NCI-H446 treated with DMSO at 0.1 percent for 48 hours (cell line): Measurements from ENCODE around the gene GPR34.
"Not testable (repeated sequence)": the region's sequence is repeated elsewhere in the genome, so short reads cannot be mapped to it uniquely, and the experiment has no call there.

Experiments
- DNase-seq: peaks from one replicate; lab custom pipeline; 2025; lab: John Stamatoyannopoulos, UW

The GPR34 gene

DNA sequence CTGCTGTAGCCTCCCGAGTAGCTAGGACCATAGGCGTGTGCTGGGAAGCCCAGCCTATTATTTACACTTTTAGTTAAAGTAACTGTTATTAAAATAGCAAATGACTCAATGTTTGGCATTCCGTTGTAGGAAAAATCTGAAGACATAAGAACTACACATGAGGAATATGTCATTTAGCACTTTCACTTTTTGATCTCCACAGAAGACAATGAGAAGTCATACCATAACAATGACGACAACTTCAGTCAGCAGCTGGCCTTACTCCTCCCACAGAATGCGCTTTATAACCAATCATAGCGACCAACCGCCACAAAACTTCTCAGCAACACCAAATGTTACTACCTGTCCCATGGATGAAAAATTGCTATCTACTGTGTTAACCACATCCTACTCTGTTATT, 6.7 kb downstream of the GPR34 start:
- no peak for DNase-seq

DNA sequence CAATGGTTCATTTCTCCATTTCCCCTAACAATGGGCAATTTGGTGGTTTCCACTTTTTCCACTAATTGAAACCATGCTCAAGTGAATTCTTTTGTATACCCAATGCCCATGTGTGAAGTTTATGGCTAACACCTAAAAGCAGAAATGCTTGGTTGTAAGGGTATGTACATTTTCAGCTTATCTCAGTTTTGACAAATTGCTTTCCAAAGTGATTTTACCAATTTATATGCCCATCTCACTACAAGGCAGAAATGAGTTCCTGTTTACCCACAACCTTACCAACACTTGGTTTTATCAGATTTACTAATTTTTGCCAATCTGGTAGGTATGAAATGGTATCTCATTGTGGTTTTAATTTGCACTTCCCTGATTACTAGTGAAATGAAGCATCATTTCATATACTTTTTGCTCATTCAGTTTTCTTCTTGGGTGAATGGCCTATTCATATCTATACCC, 14.8 kb downstream of the GPR34 start:
- DNase-seq: no peak

DNA sequence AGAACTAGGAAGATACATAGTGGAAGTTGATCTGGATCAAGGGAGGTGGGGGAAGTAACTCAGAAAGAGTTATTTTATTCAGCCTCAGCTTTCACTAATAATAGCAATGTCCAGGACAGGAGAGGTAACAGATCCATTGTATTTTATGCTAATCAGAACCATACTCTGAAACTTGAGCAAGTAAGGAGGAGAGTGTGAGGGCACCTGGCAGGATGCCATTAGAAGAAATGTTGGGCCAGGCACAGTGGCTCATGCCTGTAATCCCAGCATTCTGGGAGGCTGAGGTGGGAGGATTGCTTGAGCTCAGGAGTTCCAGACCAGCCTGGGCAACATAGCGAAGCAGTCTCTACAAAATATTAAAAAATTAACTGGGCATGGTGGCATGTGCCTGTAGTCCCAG, 16.3 kb downstream of the GPR34 start:
- DNase-seq: no peak

DNA sequence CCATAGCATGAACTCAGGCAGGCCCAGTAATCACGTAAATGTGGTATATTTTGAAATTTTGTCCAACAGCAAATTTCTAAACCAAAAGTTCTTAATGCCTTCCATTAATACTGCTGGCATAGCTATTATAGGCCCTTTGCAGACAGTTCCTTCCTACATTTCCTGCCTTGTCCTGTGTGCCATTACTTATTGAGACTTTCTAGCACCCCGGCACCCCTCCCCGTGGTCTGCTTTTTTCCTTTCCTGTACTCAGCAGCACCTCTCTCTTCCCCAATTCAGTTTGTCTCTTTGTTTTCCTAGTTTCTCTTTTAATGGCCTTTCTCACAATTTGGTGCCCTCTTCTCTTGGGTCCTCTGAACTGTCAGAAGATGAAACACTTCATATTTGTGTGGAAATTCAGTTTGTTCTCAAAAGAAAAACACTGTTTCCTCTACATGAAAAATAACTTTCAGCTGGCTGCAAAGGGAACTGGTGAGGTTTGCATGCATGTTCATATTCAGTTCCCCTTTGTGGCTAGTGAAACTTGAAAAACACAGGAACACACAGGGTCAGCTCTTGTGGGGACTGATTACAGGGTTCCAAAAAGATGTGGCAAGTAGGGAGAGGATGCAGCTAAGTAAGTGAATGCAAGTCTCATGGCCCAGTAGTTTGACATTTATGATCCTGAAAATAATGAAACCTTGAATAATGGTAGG, 17.1 kb downstream of the GPR34 start:
- DNase-seq: no peak

DNA sequence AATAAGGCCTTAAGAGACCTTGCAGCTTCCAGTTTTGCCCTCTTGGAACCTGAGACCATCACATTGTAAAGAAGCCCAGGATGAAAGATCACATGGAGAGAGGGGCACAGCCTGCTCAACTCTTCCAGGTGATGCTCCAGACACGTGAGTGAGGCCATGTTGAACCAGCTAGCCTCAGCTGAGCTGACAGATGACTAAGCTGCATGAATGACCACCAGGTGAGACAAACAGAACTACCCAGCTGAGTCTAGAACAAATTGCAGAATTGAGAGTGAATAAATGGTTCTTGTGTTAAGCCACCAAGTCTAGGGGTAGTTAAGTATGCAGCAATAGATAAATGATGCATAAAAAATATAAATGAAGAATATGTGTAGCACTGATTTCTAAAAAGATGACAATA, 18.4 kb downstream of the GPR34 start:
- DNase-seq: no peak

DNA sequence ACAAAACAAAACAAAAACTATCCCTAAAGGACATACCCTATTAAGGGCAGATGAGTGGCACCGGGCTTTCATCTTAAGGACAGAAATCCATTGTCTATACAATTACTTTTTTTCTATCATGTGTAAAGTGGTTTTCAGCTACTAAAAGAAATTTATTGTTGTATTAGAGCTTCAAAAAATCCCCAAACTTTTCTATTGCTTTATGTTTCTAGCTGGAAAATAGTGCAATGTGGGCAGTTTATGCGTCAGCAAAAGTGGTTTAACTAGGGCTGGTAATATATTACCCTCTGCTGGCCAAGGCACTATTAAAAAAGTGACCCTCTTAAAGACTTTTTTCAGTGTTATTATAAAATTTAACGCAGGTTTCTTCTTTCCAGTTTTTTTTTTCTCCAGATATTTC, 19.7 kb downstream of the GPR34 start:
- no peak for DNase-seq

DNA sequence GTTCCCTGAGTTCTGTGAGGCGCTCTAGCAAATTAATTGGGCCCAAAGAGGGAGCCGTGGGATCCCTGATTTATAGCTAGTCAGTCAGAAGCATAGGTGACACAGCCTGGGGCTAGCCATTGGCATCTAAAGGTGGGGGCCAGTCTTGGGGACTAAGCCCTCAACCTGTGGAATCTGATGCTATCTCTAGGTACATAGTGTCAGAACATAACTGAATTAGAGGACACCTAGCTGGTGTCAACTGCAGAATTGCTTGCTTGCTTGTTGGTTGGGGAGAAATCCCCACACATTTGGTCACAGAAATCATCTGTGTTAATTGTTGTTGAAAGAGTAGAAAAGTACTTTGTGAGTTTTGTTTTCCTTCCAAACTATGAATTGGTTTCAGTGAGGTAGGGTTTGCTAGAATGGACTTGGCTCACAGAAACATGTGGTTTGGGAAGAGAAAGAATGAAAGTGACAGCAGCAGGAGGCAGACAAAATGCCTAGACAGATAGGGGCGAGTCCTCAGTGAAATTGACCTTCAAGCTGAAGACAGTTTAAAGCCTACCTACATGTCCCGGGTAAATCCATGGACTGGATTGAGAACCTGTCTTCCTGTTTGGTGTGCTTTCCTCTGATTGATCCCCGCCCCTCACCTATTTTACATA, 22.4 kb downstream of the GPR34 start:
- DNase-seq: no peak

DNA sequence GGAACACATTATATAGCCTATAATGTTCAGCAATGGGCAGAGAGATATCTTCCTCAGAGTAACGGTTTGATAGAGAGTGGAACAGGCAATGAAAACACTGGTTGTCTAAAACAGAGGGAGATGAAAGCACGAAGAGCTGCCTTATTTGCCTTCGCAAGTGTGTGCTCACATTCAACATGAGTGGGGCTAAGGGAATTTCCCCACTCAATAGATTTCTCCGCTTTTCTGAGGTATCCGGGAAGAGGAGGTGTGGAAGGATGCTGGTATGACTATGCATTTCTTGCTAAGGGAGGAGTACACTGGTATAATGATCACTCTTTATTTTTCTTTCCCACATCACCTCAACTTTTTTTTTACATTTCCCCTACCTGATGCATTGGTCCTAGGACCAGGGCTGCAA, 27.4 kb downstream of the GPR34 start:
- DNase-seq: no peak

DNA sequence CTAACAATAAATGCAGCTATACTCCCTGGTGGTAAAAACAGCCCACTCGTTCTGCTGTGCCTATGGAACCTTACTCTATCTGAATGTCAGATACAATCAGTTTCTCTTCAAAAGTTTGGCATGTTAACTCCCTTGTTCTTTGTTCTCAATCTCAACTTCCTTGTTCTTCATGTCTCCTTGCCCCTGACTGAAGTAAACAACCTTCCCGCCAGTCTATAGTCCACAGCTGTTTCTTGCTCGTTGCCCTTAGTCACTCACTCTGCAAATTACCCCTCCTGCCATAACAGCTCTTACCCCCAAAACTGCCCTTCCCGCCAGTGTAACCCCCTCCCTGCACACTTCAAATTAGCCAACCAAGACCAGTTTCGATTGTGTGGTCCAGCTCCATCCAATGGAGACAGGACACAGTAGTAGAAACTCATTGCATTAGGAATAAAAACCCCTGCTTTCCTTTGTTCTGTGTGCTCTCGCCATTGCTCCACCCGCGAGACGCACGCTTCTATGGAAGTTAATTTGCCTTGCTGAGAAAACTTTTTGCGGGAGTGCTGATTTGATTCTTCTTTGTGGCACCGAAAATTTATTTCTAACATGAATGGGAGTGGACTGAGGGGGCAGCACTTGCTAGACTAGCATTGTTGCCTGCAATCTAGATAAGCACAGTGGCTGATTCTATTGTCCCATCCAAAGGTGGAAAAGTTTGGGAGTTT, 28.1 kb downstream of the GPR34 start:
- DNase-seq: no peak

DNA sequence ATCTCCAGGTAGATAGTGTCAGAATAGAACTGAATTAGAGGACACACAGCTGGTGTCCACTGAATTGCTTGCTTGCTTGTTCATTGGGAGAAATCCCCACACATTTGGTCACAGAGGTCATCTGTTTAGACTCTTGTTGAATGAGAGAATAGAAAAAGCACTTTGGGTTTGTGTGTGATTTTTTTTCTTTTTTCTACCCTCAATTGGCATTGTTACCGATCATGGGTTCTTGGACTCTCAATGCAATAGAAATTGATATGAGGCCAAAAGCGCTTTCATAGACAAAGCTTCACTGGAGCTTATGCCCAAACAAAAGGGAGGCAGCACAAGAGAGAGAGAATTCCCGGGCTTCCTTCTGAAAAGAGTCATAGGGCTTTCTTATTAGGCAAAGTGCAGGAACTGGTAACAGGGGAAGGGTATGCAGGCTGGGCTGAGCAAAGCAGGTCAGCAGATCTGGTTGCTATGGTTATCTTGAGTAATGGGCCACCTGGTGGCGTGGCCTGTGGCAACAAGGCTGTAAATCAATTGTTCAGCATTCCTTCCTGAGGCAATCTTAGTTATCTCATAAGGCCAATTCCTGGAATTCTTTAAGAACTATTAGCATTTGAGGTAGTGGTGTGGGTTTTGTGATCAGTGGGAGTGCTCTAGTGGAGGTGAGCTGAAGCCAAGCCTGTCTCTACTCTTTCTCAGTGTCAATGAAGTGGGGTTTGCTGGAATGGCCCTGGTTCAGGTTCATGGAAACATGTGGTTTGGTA, 29.9 kb downstream of the GPR34 start:
- no peak for DNase-seq

DNA sequence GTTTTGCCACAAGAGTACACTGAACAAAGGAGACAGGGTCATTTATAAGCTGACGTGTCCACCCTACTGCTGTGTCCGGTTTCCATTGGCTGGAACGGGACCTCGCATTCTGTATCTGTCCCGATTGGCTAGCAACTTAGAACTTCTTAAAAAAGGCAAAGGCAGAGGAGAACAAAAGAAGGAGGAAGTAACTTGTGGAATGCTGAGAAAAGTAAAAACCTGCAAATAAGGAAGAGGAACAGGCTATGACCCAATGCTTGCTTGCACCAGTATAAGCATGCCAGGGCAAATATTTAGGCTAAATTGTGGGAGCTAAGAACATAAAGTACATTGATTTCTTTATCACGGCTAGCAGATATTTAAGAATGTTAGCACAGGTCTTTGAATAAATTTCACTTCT, 30.8 kb downstream of the GPR34 start:
- DNase-seq: not testable (repeated sequence)

DNA sequence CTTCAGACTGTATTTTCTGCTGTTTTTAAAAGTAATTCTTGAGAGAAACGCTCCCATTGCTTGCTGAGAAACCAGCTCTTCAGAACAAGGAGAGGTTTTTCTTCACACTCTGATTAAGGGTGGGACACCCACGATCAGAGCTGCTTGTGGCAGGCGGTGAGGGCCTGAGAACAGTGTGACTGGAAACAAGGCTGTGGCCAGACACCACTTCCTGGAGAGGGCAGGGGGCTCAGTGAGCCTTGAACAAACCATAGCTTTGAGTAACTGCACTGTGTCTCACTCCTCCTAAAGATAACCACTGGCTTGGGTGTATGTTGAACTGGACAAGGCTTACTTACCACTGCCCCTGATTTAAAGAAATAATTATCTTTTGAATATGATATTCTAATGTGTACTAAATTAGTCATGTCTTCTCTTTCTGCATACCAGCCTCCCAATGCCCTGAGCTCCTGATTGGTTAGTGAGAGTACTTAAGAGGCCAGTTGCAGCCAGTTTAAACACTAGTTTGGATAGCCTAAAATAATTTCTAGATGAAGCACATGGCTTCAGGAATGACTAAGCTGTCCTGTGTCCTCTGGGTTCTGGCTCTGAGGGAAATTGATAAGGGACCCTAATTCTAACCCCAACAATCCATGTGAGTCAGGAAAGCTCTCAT, 31.5 kb downstream of the GPR34 start:
- no peak for DNase-seq

DNA sequence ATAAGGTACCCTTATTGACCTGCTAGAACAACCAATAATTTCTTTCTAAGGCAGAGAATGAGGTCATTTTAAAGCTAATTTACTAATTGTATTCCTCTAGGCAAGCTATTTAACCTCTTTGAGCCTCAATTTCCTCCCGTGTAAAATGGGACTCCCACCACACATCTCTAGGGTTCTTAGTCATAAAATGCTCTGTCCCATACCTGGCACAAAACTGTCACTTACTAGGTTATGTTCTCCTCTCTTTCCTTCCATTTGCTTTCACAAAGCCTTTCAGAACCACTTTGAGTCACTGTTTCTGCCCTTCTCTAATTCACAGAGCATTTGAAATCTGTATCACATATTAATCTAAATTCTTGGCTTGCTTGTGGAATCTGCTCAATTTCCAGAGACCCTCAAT, 32.8 kb downstream of the GPR34 start:
- no peak for DNase-seq

DNA sequence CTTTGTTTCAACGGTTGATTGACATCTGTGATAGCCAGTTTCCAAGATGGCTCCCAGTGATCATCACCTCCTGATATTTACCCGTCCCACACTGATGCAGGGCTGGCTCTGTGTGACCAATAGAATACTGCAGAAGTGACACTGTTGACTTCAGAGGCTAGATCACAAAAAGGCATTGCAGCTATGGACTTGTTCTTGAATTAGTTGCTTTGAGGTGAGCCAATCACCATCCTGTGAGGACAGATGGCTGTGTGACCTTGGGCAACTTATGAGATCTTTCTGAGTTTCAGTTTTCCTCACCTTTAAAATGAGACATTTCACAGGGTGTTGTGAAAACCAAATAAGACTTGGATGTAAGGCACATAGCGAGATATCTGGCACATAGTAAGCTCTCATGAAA, 33.4 kb downstream of the GPR34 start:
- DNase-seq: no peak

DNA sequence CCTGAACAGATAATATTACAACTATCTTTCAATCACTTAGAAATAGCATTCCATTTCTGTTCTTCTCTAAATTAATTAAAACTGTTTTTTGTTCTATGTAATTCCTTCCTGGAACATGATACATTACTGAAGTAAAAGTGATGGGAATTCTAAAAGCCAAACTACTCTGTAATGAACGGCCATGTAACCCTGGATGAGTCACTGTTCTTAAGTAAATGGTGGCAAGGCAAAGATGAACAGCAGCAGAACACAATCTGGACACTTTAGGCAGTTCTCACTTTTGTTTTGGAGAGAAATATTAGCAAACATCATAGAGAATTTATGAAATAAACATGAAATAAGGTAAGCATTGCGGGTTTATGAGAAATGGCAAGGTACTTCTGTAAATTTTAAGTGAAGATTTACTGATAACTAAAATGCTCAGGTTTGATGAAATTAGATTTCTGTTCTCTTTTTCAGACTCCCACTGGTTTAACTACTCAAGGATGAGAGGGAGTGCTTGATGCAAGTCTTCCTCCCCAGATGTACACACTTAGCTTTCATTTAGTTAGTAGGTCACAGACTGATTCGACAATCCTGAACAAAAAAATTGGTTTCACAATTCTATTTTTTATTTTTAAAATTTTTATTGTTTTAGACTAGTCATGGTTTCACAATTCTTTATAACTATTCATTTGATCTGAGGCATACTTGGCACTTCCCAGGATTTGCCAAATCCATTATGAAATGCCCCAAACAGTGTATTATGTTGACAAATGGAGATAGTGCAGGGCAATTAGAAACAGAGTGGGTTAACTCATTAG, 34.2 kb downstream of the GPR34 start:
- DNase-seq: no peak

DNA sequence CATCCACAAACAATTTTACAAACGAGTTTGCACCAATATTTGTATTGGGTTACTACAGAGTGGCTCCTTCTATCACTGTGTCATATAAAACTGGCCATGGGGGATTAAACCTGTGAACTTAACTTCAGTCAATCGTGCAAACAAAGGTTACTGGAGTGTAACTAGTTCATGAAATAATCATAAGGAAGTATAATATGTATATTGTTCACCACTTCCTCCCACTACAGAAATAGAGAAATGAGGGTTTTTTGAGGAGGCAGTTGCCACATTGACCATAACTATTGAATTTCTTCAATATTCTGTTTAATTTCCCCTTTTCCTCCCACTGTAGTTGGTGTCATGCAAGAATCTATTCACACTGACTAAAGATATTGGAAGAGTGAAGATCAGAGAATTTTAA, 35.1 kb downstream of the GPR34 start, which contains the start of gene GPR82:
TSS of gene GPR82 (plus strand) at position 356 of the 400 bp plus-strand sequence. CDS start 2,846 bp downstream, outside the sequence.
- DNase-seq: no peak

DNA sequence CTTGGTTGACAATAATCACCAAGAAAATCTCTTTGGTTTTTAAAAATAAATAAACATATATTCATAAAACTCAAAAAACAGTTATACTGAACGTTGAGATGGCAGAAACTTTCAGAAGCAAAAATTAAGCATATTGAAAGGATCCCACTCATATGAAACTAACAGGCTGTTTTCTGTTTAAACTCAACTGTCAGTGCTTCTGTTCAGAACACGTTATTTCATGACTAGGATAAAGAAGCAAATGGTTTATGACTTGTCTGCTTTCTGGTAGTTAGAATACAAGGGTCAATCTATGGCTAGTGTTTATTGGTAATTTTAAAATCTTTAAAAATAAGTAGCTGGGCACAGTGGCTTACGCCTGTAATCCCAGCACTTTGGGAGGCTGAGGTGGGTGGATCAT, 39.4 kb downstream of the GPR34 start:
- DNase-seq: no peak

DNA sequence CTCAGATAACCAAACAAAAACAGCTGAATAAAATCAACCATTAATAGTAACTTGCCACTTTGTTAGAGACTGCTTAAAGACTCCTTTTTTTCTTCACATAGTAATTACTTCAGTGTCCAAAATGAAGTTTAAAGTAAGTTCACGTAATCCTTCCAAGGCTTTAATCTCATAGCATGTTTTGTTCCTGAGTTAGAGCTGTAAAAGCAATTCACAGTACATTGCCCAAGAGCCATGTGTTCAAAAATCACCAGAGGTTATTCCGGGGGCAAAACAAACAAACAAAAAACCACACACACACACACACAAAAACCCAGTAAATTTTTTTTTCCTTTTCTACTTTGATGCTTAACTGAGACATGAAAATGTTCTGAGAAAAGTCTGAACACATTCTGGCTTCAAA, 41.3 kb downstream of the GPR34 start:
- no peak for DNase-seq

DNA sequence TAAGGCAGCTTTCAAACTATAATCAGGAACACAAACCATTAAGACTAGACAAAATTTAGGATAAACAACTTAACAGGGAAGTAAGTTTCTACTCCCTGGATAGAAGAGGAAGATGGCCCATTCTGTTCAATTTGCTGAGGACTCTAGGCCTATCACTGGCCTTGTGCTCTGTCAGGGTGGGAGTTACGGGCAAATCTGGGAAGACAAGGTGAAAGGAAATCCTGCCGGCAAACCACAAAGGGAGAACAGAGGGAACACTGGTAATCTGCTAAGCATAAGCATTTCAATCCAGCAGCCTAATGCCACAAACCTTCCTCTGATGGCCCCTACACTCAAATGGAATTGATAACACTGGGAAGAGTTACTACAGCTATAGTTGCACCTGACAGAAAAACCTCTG, 43.5 kb downstream of the GPR34 start:
- no peak for DNase-seq

DNA sequence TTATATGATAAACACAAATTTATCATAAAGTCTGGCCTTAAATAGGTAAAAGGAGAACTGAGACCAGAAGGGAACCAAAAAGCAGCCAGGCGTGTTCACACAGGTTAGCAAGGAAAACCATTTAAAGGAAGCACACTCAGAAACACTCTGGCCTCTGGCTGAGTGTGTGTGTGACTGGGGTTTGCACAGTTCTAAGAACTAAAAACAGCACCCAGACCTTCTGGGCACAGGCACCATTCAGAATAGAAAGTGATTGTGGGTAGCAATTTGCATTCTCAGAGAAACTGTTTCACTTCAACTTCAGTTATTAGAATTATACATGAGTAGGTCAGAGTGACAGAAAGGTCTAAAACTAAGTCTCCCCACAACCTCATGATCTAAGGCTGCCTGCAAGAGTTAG, 45.2 kb downstream of the GPR34 start:
- no peak for DNase-seq

DNA sequence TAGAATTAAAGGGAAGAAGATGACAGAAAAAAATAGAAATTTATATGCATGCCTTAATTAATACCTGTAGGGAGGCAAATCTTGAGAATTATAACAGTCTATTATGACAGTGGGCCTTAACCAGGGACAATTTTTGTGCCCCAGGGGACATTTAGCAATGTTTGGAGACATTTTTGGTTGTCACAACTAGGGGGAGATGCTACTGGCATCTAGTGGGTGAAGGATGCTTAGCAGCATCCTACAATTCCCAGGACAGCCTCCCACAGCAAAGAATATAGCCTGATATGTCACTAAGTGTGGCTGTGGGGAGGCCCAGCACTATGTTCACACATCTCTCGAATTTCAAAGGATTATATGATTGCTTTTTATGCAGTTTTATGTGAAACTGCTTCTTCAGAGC, 45.8 kb downstream of the GPR34 start:
- no peak for DNase-seq
